NCI-H345 (cell line): Measurements from ENCODE around the gene DPT.
"Not testable (repeated sequence)": the region's sequence is repeated elsewhere in the genome, so short reads cannot be mapped to it uniquely, and the experiment has no call there.

ENCODE experiments used
- DNase-seq: peaks from one replicate; lab custom pipeline; 2025; lab: John Stamatoyannopoulos, UW

DPT gene

DNA sequence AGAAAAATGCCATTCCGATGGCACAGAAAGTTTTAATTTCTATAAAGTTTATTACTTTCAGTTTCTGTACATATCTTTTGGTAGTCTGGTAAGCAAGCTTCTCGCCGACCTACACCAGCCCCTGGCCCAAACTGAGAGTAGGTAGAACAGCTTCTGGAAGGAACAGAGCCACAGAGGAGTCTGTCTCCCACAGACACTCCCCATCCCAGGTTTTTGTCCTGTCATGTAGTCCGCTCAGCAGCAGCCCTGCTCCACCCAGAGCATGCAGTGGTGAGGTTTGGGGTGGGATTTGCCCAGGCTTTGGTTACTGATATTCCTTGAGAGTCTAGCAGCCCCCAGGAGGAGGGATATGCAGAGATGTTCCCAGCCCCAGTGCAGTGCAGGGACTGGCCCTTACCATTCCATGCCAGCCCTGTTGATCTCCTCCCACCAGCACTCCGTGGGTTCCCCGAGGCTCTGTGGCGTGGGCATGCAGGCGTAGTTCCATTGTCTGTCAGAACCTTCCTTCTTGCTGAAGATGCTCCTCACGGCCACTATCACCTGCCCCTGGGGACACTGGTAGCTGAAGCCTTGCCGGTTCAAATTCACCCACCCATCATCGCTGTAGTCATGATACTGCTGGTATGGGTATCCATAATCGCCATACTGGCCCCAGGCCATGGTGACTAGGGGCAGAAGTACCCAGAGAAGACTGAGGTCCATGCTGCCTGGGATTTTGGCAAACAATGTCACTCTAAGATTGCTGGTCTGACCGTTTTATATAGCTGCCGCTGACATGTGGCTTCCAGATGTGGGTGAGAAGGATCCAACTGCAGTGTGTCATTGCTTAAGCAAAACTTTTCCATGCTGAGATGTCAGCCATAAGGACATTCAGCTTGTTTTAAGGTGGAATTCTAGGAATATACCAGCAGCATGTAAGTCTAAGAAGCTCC, at the start of gene DPT:
DPT (minus strand) TSS at position 734 of the 932 bp plus-strand sequence; CDS start at position 702, 32 bp downstream.
- DNase-seq, result no peak

DNA sequence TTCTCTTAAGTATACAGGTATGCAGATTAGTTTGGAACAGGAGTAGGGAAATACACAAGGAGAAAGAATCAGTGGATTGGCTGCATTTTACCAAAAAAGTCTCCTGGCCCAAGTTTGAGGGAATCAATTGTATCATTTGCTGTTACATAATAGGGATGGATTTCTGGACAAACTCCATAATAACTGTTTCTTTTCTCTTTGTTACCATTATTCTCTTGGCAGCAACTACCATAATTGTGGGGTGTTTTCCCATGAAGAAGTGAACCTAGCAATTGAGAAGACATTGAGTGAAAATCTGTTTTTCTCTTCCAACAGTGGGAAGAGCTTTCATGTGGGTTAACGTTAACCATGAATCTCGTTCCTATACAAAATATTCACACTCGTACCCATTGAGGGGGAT, 46.4 kb upstream of the DPT start:
- no peak for DNase-seq

DNA sequence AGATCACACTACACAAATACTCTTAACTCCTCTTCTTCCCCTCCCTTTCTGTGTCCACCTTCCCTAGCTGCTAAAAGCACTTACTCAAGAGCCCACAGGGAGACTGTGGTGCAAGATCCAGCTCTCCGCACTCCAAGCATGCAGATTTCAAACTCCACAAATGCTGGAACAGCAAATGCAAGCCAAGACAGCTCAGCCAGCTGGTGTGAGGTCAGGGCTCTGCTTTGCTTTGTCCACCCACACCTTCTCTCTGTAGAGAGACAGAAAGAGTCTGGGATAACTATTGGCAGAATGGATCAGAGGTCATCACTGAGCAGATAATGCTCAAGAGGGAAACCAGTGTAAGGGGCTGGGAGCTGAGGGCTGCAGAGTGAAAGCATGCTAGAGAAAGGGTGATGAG, 45.2 kb upstream of the DPT start:
- no peak for DNase-seq

DNA sequence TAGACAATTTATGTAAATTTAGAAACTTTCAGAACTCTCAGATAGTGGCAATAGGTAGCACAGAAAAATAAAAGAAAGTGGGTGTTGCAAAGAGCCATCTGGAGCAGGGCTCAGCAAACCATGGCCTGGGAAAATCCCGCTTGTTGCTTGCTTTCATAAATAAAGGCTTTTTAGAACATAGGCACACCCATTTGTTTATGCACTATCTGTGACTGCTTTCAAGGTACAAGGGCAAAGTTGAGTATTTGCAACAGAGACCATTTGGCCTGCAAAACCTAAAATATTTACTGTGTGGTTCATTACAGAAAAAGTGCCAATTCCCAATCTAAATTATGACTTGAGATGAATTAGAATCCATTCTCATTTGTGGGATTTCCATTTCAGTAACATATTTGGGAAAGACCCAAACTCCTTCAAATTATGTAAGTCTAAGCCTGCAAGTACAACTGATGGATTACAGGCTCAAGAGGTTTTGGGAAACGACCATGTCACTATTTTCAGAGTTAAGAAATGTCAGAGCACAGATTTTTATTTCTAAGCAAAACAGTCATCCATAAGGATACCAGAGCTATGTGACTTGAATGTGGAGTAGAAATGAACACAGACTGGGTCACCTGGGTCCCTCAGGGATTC, 43.5 kb upstream of the DPT start:
- no peak for DNase-seq

DNA sequence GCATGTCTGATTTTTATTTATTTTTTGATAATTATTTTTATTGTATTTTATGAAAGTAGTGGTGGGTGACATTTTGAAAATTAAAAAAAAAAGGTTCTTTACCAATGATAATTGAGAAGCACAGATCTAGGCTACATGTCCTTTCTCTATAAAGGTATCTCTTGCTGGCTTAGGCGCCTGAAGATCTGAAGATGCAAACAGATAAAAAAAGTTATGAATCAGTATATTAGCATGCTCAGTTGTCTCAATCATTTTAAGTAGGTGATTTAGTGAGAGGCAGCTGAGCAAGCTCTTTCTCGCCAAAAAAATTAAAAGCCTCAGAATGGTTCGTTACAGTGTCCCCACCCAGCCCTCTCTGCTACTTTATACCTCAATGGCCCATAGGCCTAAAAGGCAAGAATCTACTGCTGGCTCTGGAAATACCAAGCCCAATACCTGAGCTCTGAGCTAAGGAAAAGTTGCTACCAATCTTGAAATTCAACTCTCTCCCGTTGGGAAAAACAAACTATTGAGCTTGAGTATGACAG, 42.2 kb upstream of the DPT start:
- no peak for DNase-seq

DNA sequence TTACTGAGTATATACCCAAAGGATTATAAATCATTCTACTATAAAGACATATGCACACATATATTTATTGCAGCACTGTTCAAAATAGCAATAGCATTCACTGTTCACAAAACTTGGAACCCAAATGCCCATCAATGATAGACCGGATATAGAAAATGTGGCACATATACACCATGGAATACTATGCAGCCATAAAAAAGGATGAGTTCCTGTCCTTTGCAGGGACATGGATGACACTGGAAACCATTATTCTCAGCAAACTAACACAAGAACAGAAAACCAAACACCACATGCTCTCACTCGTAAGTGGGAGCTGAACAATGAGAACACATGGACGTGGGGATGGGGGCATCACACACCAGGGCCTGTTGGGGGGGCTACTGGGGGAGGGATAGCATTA, 40.9 kb upstream of the DPT start:
- DNase-seq, result not testable (repeated sequence)

DNA sequence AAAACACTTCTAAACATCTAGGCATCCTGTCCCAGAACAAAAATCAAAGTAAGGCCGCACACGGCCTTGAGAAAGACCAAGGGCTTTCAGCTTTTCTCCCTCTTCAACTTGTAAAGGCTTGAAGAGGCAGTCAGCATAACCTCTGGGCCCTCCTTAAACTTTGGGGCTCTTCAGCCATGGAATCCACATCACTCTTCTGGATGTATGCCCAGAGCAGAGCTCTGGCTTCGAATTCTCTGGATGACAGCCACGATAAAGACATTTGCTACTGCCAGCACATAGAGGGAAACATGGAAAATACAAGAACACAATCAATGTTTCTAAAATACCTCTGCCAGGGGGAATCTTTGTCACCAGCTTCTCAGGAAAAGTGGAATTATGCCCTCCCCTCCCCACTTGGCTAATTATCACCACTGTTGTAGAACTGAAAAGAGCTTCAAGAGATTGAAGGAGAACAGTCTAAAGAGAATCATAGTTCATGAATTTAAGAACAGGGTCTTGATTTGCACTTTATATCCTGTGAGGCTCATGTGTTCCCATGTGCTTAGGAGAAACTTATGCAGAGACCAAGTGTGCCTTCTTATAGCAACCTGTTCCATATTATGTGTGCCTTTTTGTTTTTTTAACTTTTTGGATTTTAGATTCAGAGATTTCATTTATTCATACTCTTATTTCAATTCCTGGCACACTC, 39.0 kb upstream of the DPT start:
- DNase-seq, result no peak

DNA sequence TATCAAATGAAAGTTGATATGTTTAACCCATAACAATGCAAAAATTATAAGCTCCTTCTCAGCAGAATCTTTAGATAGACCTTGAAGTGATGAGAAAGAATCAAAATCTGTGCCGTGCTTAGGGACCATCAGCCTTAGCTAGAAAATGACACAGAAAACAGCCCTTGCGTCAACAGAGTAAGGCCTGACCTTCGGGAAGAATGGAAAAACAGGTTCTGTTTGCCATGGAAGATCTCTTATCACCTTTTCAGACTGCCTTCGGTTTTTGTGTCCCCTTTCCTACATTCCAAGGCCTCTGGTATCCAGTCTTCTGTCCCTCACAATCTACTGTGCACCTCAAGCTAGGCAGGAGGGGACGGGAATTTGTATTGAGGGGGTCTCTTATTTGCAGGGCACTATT, 37.6 kb upstream of the DPT start:
- no peak for DNase-seq

DNA sequence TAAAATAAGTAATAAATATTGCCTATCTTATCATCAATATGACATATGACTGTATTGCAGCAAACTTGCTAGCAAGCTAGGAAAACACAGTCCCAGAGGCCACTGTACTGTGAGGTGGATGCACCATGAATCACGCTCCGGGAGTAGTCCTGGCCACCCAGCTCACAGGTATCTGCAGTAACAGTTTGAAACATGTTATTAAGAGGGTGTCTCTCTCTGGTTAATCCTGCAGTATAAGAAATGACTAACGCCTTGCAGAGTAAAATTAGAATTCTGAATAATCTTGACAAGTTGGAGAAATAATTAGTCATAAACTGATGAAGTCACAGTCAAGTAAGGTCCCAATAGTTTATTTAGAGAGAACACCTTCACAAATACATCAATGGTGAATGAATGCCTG, 34.0 kb upstream of the DPT start:
- DNase-seq, result no peak

DNA sequence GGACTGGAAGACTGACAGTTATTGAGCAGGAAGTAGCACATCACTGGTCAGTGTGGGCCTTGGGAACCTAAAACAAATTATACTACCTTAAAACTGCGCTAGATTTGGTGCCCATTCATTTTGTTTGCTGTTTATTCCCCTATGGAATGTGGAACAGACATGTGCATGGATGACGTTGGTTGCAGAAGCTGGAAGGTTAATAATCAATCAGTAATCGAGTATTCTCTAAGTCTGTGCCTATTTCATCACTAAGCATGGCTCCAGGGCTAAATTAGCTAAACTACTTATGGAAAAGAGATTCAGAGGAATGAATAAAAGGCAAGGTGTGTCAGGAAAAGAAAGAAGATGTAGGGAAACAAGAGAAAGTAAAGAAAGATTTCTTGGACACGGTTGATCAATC, 33.5 kb upstream of the DPT start:
- DNase-seq, result no peak

DNA sequence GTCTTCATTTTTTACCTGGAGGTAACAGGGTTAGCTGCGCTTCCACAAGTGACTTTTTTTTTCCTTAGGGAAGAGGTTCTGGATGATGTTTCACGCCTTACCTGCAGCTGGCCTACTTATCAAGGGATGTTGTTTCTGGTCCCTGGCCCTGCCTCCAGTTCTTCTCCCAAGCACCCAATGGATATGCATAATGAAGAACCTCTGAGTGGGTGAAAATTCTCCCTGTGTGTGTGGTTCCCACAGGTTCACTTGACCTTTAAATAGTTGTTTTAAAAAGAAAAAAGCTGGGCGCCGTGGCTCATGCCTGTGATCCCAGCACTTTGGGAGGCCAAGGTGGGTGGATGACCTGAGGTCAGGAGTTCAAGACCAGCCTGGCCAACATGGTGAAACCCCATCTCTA, 31.8 kb upstream of the DPT start:
- no peak for DNase-seq

DNA sequence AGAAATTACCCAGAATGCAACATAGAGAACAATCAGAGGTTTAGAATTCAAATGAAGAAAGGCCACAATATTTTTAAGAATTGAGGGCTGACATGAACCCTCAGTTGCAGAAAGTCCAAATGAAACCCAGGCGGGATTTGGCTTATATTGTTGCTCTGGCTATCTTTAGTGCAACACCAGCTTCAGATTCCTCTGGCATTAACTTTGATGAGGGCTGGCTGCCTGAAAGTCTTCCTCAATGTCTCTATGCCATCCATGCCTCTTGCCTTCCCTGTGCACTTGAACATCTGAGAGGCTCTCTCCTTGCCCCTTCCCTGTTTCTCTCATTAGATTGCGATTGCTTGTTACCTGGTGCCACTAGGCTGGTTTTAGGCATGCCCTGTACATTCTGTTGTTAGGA, 31.2 kb upstream of the DPT start:
- DNase-seq, result no peak

DNA sequence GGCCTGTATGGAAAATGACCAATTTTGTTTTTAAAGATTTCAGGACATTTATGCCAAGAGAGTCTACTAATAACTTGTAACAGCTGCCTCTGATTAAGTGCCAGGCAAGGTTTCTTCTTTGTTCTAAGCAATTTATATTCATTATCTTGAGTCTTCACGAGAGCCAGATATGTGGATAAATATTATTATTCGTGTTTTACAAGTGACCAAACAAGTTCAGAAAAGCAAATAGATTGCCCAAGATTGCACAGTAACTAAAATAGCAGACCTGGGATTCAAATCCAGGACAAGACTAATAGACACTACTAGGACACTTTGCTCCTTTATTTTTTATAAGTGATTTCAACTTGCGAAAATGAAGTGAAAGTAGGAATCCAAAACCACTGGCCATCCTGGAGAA, 30.1 kb upstream of the DPT start:
- DNase-seq, result no peak

DNA sequence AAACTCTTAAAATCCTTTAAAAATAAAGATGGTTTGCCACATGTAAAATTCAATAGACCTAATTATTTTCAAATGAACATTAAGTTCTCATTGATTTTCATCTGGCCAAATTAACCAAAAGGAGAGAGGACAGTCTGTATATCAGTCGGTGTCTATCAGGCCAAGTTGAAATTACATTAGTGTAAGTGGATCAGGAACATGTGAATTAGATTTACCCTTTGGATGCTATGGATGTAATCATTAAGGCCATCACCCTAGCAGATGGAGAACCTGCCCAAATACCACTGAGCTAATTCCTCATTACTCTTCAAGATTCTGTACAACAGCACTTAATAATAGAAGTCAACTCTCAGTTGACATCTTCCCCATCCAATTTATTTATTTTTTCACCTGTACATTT, 29.5 kb upstream of the DPT start:
- DNase-seq, result no peak

DNA sequence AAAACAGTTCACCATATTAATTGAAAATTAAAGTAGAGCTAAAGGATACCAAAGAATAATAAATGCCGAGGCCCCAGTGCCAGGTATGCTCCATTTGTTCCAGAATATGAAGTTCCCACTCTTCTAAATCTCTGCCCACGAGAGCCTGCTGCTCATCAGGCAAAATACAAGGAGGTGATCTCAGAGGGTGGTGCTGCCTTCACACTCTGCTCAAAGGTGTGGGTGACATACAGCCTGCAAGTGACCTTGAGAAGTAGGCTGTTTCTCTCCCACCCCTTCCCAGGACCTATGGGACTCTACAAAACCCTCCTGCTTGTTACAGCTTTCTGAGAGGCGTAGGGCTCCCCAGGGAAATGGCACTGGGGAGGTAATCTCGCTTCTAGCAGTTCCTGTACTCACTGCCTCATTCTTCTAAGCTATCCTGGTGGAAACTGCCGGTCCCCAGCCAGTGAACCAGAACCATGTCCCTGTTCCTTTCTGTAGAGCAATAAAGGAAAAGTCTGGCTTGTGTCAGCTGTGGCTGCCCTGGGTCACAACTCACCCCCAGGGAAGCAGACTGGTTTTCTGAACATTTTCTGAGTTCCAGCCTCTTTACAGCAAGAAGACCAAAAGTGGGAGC, 26.9 kb upstream of the DPT start:
- DNase-seq, result no peak

DNA sequence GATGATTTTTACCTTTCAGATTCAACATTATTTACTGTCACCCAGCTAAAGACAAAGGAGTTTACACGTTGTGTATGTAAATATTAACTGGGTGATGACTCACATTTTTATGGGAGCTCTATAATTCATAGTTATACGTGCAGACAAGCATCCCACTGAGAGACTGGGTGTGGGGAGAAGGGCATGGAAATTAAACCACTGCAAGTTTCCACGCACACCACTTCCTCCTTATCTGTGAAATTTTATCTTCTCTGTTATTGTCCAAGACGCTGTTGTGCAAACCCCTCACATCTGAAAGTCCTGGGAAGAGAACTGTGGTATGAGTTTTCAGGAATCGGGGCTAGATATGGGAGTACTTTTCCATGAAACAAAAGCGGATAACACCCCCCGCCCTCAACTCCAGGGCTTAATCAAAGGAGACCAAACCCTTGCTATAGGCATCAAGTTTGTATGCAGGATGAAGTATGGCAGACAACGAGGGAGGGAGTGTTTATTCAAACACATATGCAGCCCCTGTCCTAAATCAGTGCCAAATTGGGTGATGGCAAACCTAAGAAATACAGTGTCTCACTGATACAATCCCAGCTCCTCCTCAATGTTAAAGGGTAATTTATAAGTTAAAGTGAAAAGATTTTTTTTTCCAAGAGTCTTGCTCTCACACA, 23.3 kb upstream of the DPT start:
- DNase-seq, result no peak

DNA sequence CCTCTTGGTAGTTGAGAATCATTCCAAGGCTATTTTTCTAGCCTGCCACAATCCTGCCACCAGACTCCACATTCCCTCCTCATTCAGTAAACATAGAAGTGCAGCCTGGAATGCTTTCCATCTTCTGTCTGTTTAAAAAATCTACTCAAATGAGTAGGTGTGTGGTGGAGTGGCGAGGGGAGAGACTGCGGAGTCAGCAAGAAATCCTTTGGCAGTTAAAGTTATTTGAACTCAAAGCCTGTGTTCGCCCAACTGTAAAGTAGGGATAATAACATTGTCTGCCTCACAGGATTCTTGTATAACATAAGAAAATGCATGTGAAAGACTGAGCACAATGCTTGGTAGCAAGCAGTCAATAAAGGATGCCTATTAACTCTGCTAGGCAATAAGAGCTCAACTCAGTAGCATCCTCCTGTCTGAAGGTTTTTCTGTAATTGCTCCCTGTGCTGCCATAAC, 22.2 kb upstream of the DPT start:
- no peak for DNase-seq

DNA sequence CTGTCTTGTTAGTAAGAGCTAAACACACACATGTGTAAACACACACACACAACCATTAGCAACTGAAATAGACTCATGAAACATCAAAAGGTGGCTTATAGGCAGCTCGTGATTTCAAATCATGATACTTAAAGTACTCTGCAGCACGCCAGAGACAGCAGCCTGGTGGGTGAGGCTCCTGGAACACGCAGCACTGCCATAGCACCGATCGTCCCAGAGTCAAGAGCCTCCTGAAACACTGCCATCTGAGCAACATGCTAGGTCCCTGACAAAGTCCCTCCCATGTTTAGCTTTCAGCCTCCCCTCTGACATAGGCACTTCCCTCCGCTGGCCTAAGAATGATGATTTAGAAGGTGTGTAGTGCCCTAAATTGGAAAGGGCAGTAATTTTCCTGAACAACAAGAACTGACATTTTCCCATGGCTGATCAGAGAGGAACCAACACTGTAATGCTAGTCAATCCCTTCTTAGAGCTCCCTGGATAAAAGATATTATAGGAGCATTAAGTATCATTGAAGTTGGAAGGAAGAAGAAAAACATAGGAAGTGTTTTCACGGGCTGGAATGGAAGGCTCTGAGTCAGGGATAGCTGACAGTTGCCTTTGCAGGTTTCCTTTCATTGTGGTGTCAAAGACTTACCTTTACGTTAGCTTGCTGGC, 14.1 kb upstream of the DPT start:
- DNase-seq, result no peak

DNA sequence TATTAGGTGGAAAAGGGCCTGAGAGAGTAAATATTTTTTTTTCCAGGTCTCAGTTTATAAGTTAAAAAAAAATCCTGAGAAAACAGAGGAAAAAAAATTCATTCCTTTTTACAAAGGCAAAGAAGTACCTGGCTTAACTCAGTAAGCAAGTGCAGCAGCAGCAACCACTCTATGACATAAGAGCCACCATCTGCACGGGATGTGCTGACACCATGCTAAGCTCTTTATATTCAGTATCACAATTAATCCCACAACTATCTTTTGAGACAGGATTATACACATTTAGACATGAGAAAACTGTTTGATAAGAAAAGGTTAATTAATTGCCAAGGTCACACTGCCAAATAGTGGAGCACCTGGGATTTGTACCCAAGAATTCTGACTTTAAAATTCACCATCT, 13.4 kb upstream of the DPT start:
- no peak for DNase-seq

DNA sequence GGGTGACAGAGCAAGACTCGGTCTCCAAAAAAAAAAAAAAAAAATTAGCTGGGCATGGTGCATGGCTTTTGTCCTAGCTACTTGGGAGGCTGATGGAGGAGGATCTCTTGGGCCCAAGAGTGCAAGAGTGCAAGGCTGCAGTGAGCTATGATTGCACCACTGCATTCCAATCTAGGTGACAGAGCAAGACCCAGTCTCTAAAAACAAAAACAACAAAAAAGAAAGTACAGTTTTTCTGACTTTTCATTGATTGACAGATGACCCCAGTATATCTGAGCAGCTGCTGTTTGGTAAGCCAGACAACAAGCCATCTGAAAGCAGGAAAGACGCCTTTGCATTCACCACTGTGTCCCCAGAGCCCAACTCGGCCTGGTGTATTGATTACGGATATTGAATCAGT, 10.9 kb upstream of the DPT start:
- DNase-seq, result no peak

DNA sequence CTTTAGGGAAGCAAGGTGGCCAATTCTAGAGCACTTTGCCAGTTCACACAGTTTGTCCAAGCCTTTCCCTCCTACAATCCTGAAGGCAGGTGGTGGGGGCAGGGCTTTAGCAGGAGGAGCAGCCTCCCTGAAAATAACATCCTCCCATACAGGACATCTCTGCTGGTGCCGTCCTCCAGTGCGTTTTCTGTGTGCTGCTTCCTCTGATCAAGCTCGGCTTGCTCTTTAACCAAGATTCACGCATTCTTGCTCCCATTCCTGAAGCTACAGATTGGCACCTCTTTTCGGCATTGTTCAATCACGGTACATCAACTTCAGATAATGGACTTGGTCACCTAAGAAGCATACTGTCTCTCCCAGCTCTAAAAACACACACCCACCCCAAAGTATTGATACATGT, 7.5 kb upstream of the DPT start:
- no peak for DNase-seq
